Mesodermal cell (in vitro differentiated cells): ENCODE measurements around the gene ZNF467. TPM values are rescaled to one million over a fixed set of nuclear protein-coding genes. Genes with fewer than 3 reads are reported as not detected.
A peak's percentile ranks its signal among the peaks of the same experiment; 100 is the strongest.

ENCODE experiments used
- H3K27ac ChIP-seq: 2 replicates; pipeline ENCODE4 v1.7.0; 2013; ENCODE audit warnings: mild to moderate bottlenecking, low read depth, low read length, moderate library complexity; ENCODE audit not compliant: severe bottlenecking
- H3K36me3 ChIP-seq: 2 replicates; pipeline ENCODE4 v1.7.1; 2013; ENCODE audit warnings: mild to moderate bottlenecking, low read length, moderate library complexity; ENCODE audit not compliant: control insufficient read depth, insufficient read depth
- H3K4me1 ChIP-seq: one replicate; pipeline ENCODE4 v1.7.1; 2013; ENCODE audit warnings: mild to moderate bottlenecking, low read length; ENCODE audit not compliant: insufficient read depth, control insufficient read depth, poor library complexity, severe bottlenecking
- H3K4me3 ChIP-seq: 2 replicates; pipeline ENCODE4 v1.7.0; 2013; ENCODE audit warnings: low read length, control low read depth, mild to moderate bottlenecking; ENCODE audit not compliant: insufficient read depth, poor library complexity, severe bottlenecking; ENCODE audit errors: extremely low read depth
- H3K9me3 ChIP-seq: 2 replicates; pipeline ENCODE4 v1.7.1; 2013; ENCODE audit warnings: mild to moderate bottlenecking, low read length, moderate library complexity; ENCODE audit not compliant: control insufficient read depth
- WGBS, 2 experiments: methylation state at CpG; one replicate each; pipeline ENCODE4 v1.1.5; 2013; ENCODE audit warnings: missing lambda C conversion rate in 2 of 2; ENCODE audit not compliant: insufficient coverage in 2 of 2; 5-methylcytosine and 5-hydroxymethylcytosine counted together
- polyA plus RNA-seq, 2 experiments: library from polyadenylated mRNA; stranded (reverse); fragments of 50-300 nt; gene quantifications; one replicate each; pipeline ENCODE4 v1.2.3, GENCODE V29; 2013

ZNF467 gene
- 18.4 TPM for polyA plus RNA-seq (2013, experiment 1 of 2)
- 14.1 TPM for polyA plus RNA-seq (2013, experiment 2 of 2)

- whole genome bisulfite sequencing, 2 experiments, result 2 to 3% methylated on average over 19 to 34 of the region's 57 CpGs
- Histone ChIP-seq H3K36me3 (peaks cover 7% of the 10 kb centered on the region), H3K27ac (peak within 1 kb of the TSS; percentile 45), H3K4me3 (peak within 1 kb of the TSS; percentile 60), H3K4me1 (peaks cover 7% of the 10 kb centered on the region), H3K9me3 (no peaks in the 10 kb centered on the region)
Measured at GRCh38 chr7:149773446-149774236, at the start of gene ZNF467. Gene ZNF467 (minus strand): TSS chr7:149773588. CDS start chr7:149771032, 2,556 bp downstream.

GRCh38 chr7:149822353-149822943 is 49.1 kb upstream of the ZNF467 start:
- H3K9me3 ChIP-seq, result no peaks in the 10 kb centered on the region
- no peak overlapping the region for H3K27ac ChIP-seq
- no peaks in the 10 kb centered on the region for H3K4me1 ChIP-seq
- WGBS, 2 experiments, result 93 to 96% methylated on average over 16 to 21 of the region's 22 CpGs
- H3K4me3 ChIP-seq, result no peak overlapping the region
- no peaks in the 10 kb centered on the region for H3K36me3 ChIP-seq

- no peak overlapping the region for H3K27ac ChIP-seq
- H3K9me3 ChIP-seq, result no peaks in the 10 kb centered on the region
- H3K36me3 ChIP-seq, result no peaks in the 10 kb centered on the region
- no peaks in the 10 kb centered on the region for H3K4me1 ChIP-seq
- no peak overlapping the region for H3K4me3 ChIP-seq
- 87 to 88% methylated on average over 25 to 26 of the region's 30 CpGs for WGBS, 2 experiments
Measured at GRCh38 chr7:149821191-149822148, 48.1 kb upstream of the ZNF467 start.

GRCh38 chr7:149820622-149821190 is 47.3 kb upstream of the ZNF467 start:
- H3K9me3 ChIP-seq, result no peaks in the 10 kb centered on the region
- H3K36me3 ChIP-seq, result no peaks in the 10 kb centered on the region
- no peaks in the 10 kb centered on the region for H3K4me1 ChIP-seq
- H3K4me3 ChIP-seq, result no peak overlapping the region
- 88 to 93% methylated on average over 15 to 16 of the region's 17 CpGs for WGBS, 2 experiments
- no peak overlapping the region for H3K27ac ChIP-seq

- H3K9me3 ChIP-seq, result no peaks in the 10 kb centered on the region
- H3K27ac ChIP-seq, result no peak overlapping the region
- no peaks in the 10 kb centered on the region for H3K4me1 ChIP-seq
- H3K4me3 ChIP-seq, result no peak overlapping the region
- 84 to 90% methylated on average over 6 of the region's 7 CpGs for WGBS, 2 experiments
- no peaks in the 10 kb centered on the region for H3K36me3 ChIP-seq
Measured at GRCh38 chr7:149819961-149820340, 46.6 kb upstream of the ZNF467 start.

- H3K9me3 ChIP-seq, result no peaks in the 10 kb centered on the region
Measured at GRCh38 chr7:149819141-149819960, 46.0 kb upstream of the ZNF467 start.

GRCh38 chr7:149818536-149818840 is 45.1 kb upstream of the ZNF467 start:
- Histone ChIP-seq H3K27ac (no peak overlapping the region), H3K9me3 (no peaks in the 10 kb centered on the region), H3K4me3 (no peak overlapping the region), H3K4me1 (no peaks in the 10 kb centered on the region), H3K36me3 (no peaks in the 10 kb centered on the region)
- WGBS, 2 experiments, result 90 to 97% methylated on average over 2 to 6 of the region's 9 CpGs

More at GRCh38 chr7:149819141-149819960, 46.0 kb upstream of the ZNF467 start:
- Histone ChIP-seq H3K4me1 (no peaks in the 10 kb centered on the region), H3K4me3 (no peak overlapping the region), H3K36me3 (no peaks in the 10 kb centered on the region), H3K27ac (no peak overlapping the region)
- WGBS, 2 experiments, result 90% methylated on average over 22 to 26 of the region's 28 CpGs

GRCh38 chr7:149817836-149818535 is 44.6 kb upstream of the ZNF467 start:
- WGBS, 2 experiments, result 83 to 89% methylated on average over 22 to 23 of the region's 23 CpGs
- Histone ChIP-seq H3K4me1 (no peaks in the 10 kb centered on the region), H3K4me3 (no peak overlapping the region), H3K27ac (no peak overlapping the region), H3K36me3 (no peaks in the 10 kb centered on the region), H3K9me3 (no peaks in the 10 kb centered on the region)

- no peaks in the 10 kb centered on the region for H3K4me1 ChIP-seq
- no peaks in the 10 kb centered on the region for H3K9me3 ChIP-seq
- 79 to 94% methylated on average over 7 to 8 of the region's 8 CpGs for WGBS, 2 experiments
- no peaks in the 10 kb centered on the region for H3K36me3 ChIP-seq
- no peak overlapping the region for H3K27ac ChIP-seq
- H3K4me3 ChIP-seq, result no peak overlapping the region
Measured at GRCh38 chr7:149817301-149817771, 43.9 kb upstream of the ZNF467 start.
